K562 (cell line): ENCODE results near the gene NAXE. TPM values are rescaled to one million over a fixed set of nuclear protein-coding genes. Genes with fewer than 3 reads are reported as not detected.

ENCODE experiments used
- ATAC-seq: fragments of 200-7000 bp; cut with Tn5 transposase; 3 replicates; pipeline ENCODE4 v1.9.1; 2020; ENCODE audit warnings: moderate library complexity
- BruUV-seq: library from RNA; stranded (reverse); fragments of 400-500 nt; replicated peaks from 2 replicates; lab custom pipeline; 2021; lab: Mats Ljungman, UMichigan
- CTCF ChIA-PET: fragments of 300-600 bp; formaldehyde crosslinking; extraction: SDS; loops from one replicate; lab custom pipeline; 2021; ENCODE audit warnings: low intra/inter-chr PET ratio; lab: Yijun Ruan, JAX
- POLR2A ChIA-PET: fragments of 300-600, 350-650 bp; sonication (Branson Sonifier 250); formaldehyde crosslinking; extraction: SDS; loops from one replicate; lab custom pipeline; 2021; ENCODE audit warnings: antibody characterized with exemption, inconsistent platforms; lab: Yijun Ruan, JAX
- DNase-seq, 4 experiments: peaks; one replicate each; pipeline versions ENCODE4 v3.0.0 to v3.0.0-alpha.2; 2011 to 2018; ENCODE audit warnings: low spot score in 3 of 4, mixed read lengths in 3 of 4; ENCODE audit errors: extremely low read depth in 1 of 4
- FAIRE-seq: peaks from 2 replicates; lab custom pipeline; 2011; peaks lifted over from hg19 to GRCh38; lab: Jason Lieb, UNC
- H2AFZ ChIP-seq: 2 replicates; pipeline ENCODE4 v1.6.0; 2011; ENCODE audit warnings: low read depth, low read length, control low read depth, inconsistent platforms
- H3K27ac ChIP-seq: fragments of 200-600 bp; 3 replicates; pipeline ENCODE4 v1.8.0; 2011; ENCODE audit warnings: low read depth, mild to moderate bottlenecking, control low read depth, inconsistent platforms, low read length, moderate library complexity, mixed read lengths; ENCODE audit errors: extremely low read depth
- H3K27me3 ChIP-seq, 2 experiments: fragments of 300-600 bp in 1 of 2; 2 replicates in 1 of 2; 3 replicates in 1 of 2; pipeline versions ENCODE4 v1.6.0 to v1.8.0; 2011; ENCODE audit warnings: inconsistent platforms in 2 of 2, low read length in 2 of 2, mild to moderate bottlenecking in 1 of 2, mixed read lengths in 1 of 2, moderate library complexity in 1 of 2; ENCODE audit not compliant: control insufficient read depth in 2 of 2, insufficient read depth in 2 of 2
- H3K36me3 ChIP-seq: fragments of 300-600 bp; 3 replicates; pipeline ENCODE4 v1.8.0; 2011; ENCODE audit warnings: mild to moderate bottlenecking, low read length, inconsistent platforms; ENCODE audit not compliant: control insufficient read depth, insufficient read depth
- H3K4me1 ChIP-seq, 2 experiments: fragments of 200-600 bp in 1 of 2; replicated peaks in 1 of 2; 2 replicates in 1 of 2; 3 replicates in 1 of 2; pipeline versions ENCODE4 v1.5.1 to v1.8.0; 2011; ENCODE audit warnings: inconsistent platforms in 2 of 2, low read length in 2 of 2, mild to moderate bottlenecking in 1 of 2, mixed read lengths in 1 of 2, moderate library complexity in 1 of 2; ENCODE audit not compliant: control insufficient read depth in 2 of 2, insufficient read depth in 2 of 2
- H3K4me2 ChIP-seq: 2 replicates; pipeline ENCODE4 v1.6.1; 2011; ENCODE audit warnings: low read length, control low read depth, inconsistent platforms, mixed read lengths; ENCODE audit not compliant: insufficient read depth
- H3K4me3 ChIP-seq: fragments of 200-600 bp; sonication (generic), shearing (Covaris generic); 2 replicates; pipeline ENCODE4 v1.5.1; 2016; ENCODE audit warnings: control low read depth, inconsistent platforms
- H3K79me2 ChIP-seq: fragments of 200-600 bp; 3 replicates; pipeline ENCODE4 v1.8.0; 2011; ENCODE audit warnings: low read length, inconsistent platforms; ENCODE audit not compliant: control insufficient read depth, insufficient read depth
- H3K9ac ChIP-seq, 2 experiments: 2 replicates each; pipeline versions ENCODE4 v1.6.0 to v1.6.1; 2011; ENCODE audit warnings: low read depth in 2 of 2, low read length in 2 of 2, control low read depth in 1 of 2, inconsistent platforms in 1 of 2, mild to moderate bottlenecking in 1 of 2, mixed read lengths in 1 of 2; ENCODE audit not compliant: insufficient read depth in 1 of 2
- H3K9me1 ChIP-seq: one replicate; pipeline ENCODE4 v1.6.0; 2011; ENCODE audit warnings: inconsistent platforms, mild to moderate bottlenecking, low read length, moderate library complexity; ENCODE audit not compliant: control insufficient read depth, insufficient read depth
- H3K9me3 ChIP-seq: replicated peaks from 2 replicates; pipeline ENCODE4 v1.5.1; 2011; ENCODE audit warnings: low read depth, low read length, inconsistent platforms; ENCODE audit not compliant: control insufficient read depth, insufficient read depth
- H4K20me1 ChIP-seq: replicated peaks from 2 replicates; pipeline ENCODE4 v1.6.1; 2011; ENCODE audit warnings: low read length, inconsistent platforms, mixed read lengths; ENCODE audit not compliant: control insufficient read depth, insufficient read depth
- CBFA2T3 ChIP-seq: fragments of 450-650 bp; IDR thresholded peaks from 2 replicates; pipeline ENCODE4 v1.6.1; 2017
- CBX5 ChIP-seq: IDR thresholded peaks from 2 replicates; pipeline ENCODE4 v1.6.1; 2014; ENCODE audit warnings: low read depth, borderline replicate concordance
- CHAMP1 ChIP-seq: fragments of 450-650 bp; IDR thresholded peaks from 2 replicates; pipeline ENCODE4 v1.6.1; 2016; ENCODE audit warnings: mild to moderate bottlenecking
- FOXP1 ChIP-seq: sonication (generic); formaldehyde crosslinking; IDR thresholded peaks from 2 replicates; pipeline ENCODE4 v1.8.0; 2022; ENCODE audit warnings: mild to moderate bottlenecking, missing genetic modification reagents
- MYNN ChIP-seq, 2 experiments: sonication (generic); formaldehyde crosslinking in 1 of 2; IDR thresholded peaks; 2 replicates each; pipeline versions ENCODE4 v1.5.0 to v1.6.1; 2016 to 2020; ENCODE audit warnings: antibody characterized with exemption in 1 of 2, missing genetic modification reagents in 1 of 2
- RFX5 ChIP-seq: IDR thresholded peaks from 2 replicates; pipeline ENCODE4 v1.6.1; 2011; ENCODE audit warnings: low read depth, mild to moderate bottlenecking, improper control_type of control experiment, low read length
- SNRNP70 ChIP-seq: fragments of 200-400 bp; formaldehyde crosslinking; optimal IDR thresholded peaks from 2 replicates; pipeline ENCODE3; 2017; ENCODE audit warnings: low read depth, low read length
- ZEB2 ChIP-seq: fragments of 450-650 bp; IDR thresholded peaks from 2 replicates; pipeline ENCODE4 v1.6.1; 2016
- ZNF395 ChIP-seq: fragments of 200-800 bp; sonication (Bioruptor generic); IDR thresholded peaks from 2 replicates; pipeline ENCODE4 v1.6.1; 2017; ENCODE audit warnings: missing genetic modification characterization, missing compliant biosample characterization
- ZNF75A ChIP-seq: fragments of 450-650 bp; formaldehyde crosslinking; IDR thresholded peaks from 2 replicates; pipeline ENCODE4 v1.4.0; 2020; ENCODE audit warnings: mild to moderate bottlenecking
- WGBS: fragments of 100-300 bp; shearing (Covaris generic); methylation state at CpG from one replicate; pipeline ENCODE4 v1.1.6; 2016; ENCODE audit warnings: low coverage, mixed read lengths; ENCODE audit not compliant: insufficient coverage; ENCODE audit errors: missing lambda C conversion rate; 5-methylcytosine and 5-hydroxymethylcytosine counted together
- in situ Hi-C: fragments of 300-500 bp; cut with MboI; formaldehyde crosslinking; loops from 4 replicates; pipeline ENCODE4 v1.15.0; 2018; ENCODE audit warnings: inconsistent platforms, mixed read lengths
- intact Hi-C: fragments of 100-400 bp; cut with micrococcal nuclease; formaldehyde crosslinking; loops from 2 replicates; pipeline ENCODE4 v1.14.2; 2022
- polyA plus RNA-seq, 8 experiments: library from polyadenylated mRNA; depleted of rRNA in 4 of 8; stranded (reverse) in 5 of 8; unstranded in 3 of 8; fragments of >200 nt; fragmentation: Nextera tagmentation in 2 of 8; fragmentation: Illumina TruSeq in 1 of 8; extraction: Ambion mirVana in 2 of 8; extraction: Trizol in 1 of 8; gene quantifications; 2 replicates each; pipeline versions ENCODE4 v1.2.1 to v1.2.3, GENCODE V29; 2011 to 2014; ENCODE audit warnings: inconsistent platforms in 1 of 8, missing spikeins in 1 of 8
- total RNA-seq, 7 experiments: library from RNA; depleted of rRNA in 6 of 7; stranded (reverse); fragments of >200 nt in 6 of 7; fragmentation: Illumina TruSeq in 2 of 7; extraction: Trizol in 2 of 7; gene quantifications; 2 replicates each; pipeline versions ENCODE4 v1.2.1 to v1.2.3, GENCODE V29; 2011 to 2021; ENCODE audit warnings: low replicate concordance in 1 of 7

NAXE gene
- total and polyA plus RNA-seq, 9 of the 15 experiments (the other 6 are each of a cell fraction or from before 2014, with no cell fraction given) = 27.3 to 137 (median 90.0) TPM

GRCh38 chr1:156581661-156582387, 9.8 kb upstream of the NAXE start:
- 48% methylated on average over 20 of the region's 21 CpGs for WGBS
- no peak overlapping the region for H3K27ac ChIP-seq
- DNase-seq = no peak
- no peak for TF ChIP-seq RFX5
- no peak for TF ChIP-seq CBFA2T3
- no peaks in the 10 kb centered on the region for H3K9me1 ChIP-seq
- peaks cover 0 to 10% of the 10 kb centered on the region in 2 experiments; a peak in 4 of 5 replicates for H3K4me1 ChIP-seq
- no peak overlapping the region for H3K4me3 ChIP-seq
- no peaks in the 10 kb centered on the region for H3K9me3 ChIP-seq
- H3K79me2 ChIP-seq = no peaks in the 10 kb centered on the region
- H3K9ac ChIP-seq = peak overlapping the region in 1 of 2 experiments; percentile 37; a peak in 2 of 4 replicates
- no peak overlapping the region for H3K4me2 ChIP-seq
- ChIA-PET POLR2A (interaction anchor here (0.6 to 1.1 kb wide), 6 partner anchors 9 to 242 kb away, joined by 3 to 5 read pairs (median 3); partner anchors contain the start of gene GPATCH4), CTCF (interaction anchor here (0.6 to 2.5 kb wide), 2 partner anchors 20 to 26 kb away, joined by 4 to 8 read pairs; no protein-coding TSS in a partner anchor)
- no peak overlapping the region for H2AFZ ChIP-seq
- H3K27me3 ChIP-seq = no peaks in the 10 kb centered on the region
- no peaks in the 10 kb centered on the region for H4K20me1 ChIP-seq
- ATAC-seq = no peak
- intact Hi-C loops = no loop called here
- no peak for FAIRE-seq
- no TSS peak for BruUV-seq
- in situ Hi-C loops = no loop called here
- no peaks in the 10 kb centered on the region for H3K36me3 ChIP-seq

GRCh38 chr1:156582388-156583017, 9.1 kb upstream of the NAXE start:
- no peaks in the 10 kb centered on the region for H3K79me2 ChIP-seq
- no peak overlapping the region for H3K27ac ChIP-seq
- H3K9me3 ChIP-seq = no peaks in the 10 kb centered on the region
- BruUV-seq = no TSS peak
- H3K9ac ChIP-seq = peak overlapping the region in 1 of 2 experiments; percentile 55; a peak in 1 of 4 replicates
- H3K4me2 ChIP-seq = no peak overlapping the region
- peaks cover 0 to 10% of the 10 kb centered on the region in 2 experiments; a peak in 4 of 5 replicates for H3K4me1 ChIP-seq
- CTCF ChIA-PET = interaction anchor here (4.6 kb wide), 1 partner anchor 26 kb away, joined by 77 read pairs; no protein-coding TSS in a partner anchor
- POLR2A ChIA-PET = interaction anchor here (0.6 to 1.1 kb wide), 4 partner anchors 8 to 79 kb away, joined by 3 to 4 read pairs (median 4); no protein-coding TSS in a partner anchor
- H3K36me3 ChIP-seq = no peaks in the 10 kb centered on the region
- FAIRE-seq (no peak), ATAC-seq (no peak), DNase-seq (no peak)
- intact Hi-C loops (no loop called here), in situ Hi-C loops (no loop called here)
- H3K27me3 ChIP-seq = no peaks in the 10 kb centered on the region
- H3K4me3 ChIP-seq = no peak overlapping the region
- no peak overlapping the region for H2AFZ ChIP-seq
- H3K9me1 ChIP-seq = no peaks in the 10 kb centered on the region
- 45% methylated on average over 9 of the region's 9 CpGs for WGBS
- no peaks in the 10 kb centered on the region for H4K20me1 ChIP-seq
- TF ChIP-seq MYNN (IDR thresholded peaks at IDR 0.05) (no peak), MYNN (CRISPR knock-in tag; IDR thresholded peaks at IDR 0.05) (no peak), ZEB2 (no peak), ZNF75A (CRISPR knock-in tag) (no peak), SNRNP70 (no peak), FOXP1 (no peak), CBX5 (no peak), CHAMP1 (no peak), ZNF395 (CRISPR knock-in tag) (no peak)
